Endodermal cell (in vitro differentiated cells): ENCODE measurements around the gene ENKUR. TPM values are rescaled to one million over a fixed set of nuclear protein-coding genes. Genes with fewer than 3 reads are reported as not detected.
A peak's percentile ranks its signal among the peaks of the same experiment; 100 is the strongest.

Experiments
- DNase-seq: peaks from one replicate; pipeline ENCODE4 v3.0.0-alpha.2; 2017
- H3K27ac ChIP-seq: 2 replicates; pipeline ENCODE4 v1.5.1; 2013; ENCODE audit warnings: mild to moderate bottlenecking, low read depth, low read length, moderate library complexity
- H3K27me3 ChIP-seq: 2 replicates; pipeline ENCODE4 v1.6.1; 2013; ENCODE audit warnings: mild to moderate bottlenecking, low read length, moderate library complexity; ENCODE audit not compliant: insufficient read depth, control insufficient read depth, poor library complexity, severe bottlenecking
- H3K36me3 ChIP-seq: 2 replicates; pipeline ENCODE4 v1.7.0; 2013; ENCODE audit warnings: mild to moderate bottlenecking, low read length, moderate library complexity; ENCODE audit not compliant: control insufficient read depth, insufficient read depth
- H3K4me1 ChIP-seq: one replicate; pipeline ENCODE4 v1.7.0; 2013; ENCODE audit warnings: low read length; ENCODE audit not compliant: control insufficient read depth, insufficient read depth
- H3K4me3 ChIP-seq: 2 replicates; pipeline ENCODE4 v1.5.1; 2013; ENCODE audit warnings: mild to moderate bottlenecking, low read length, moderate library complexity
- H3K9ac ChIP-seq: 2 replicates; pipeline ENCODE4 v1.6.1; 2013; ENCODE audit warnings: mild to moderate bottlenecking, low read length, moderate library complexity; ENCODE audit not compliant: poor library complexity, severe bottlenecking; ENCODE audit errors: extremely low read depth
- H3K9me3 ChIP-seq: 2 replicates; pipeline ENCODE4 v1.6.1; 2013; ENCODE audit warnings: mild to moderate bottlenecking, low read length, moderate library complexity; ENCODE audit not compliant: control insufficient read depth
- H3K27ac Mint-ChIP-seq: 2 replicates; pipeline ENCODE4 v1.8.0; 2020; ENCODE audit warnings: mixed read lengths
- H3K27me3 Mint-ChIP-seq: 2 replicates; pipeline ENCODE4 v1.8.0; 2021; ENCODE audit warnings: mild to moderate bottlenecking, mixed read lengths; ENCODE audit not compliant: insufficient read depth
- H3K36me3 Mint-ChIP-seq: 2 replicates; pipeline ENCODE4 v1.8.0; 2020; ENCODE audit warnings: low read depth, mixed read lengths
- H3K4me1 Mint-ChIP-seq: 2 replicates; pipeline ENCODE4 v1.8.0; 2020; ENCODE audit warnings: mixed read lengths
- H3K4me3 Mint-ChIP-seq: 2 replicates; pipeline ENCODE4 v1.8.0; 2020; ENCODE audit warnings: mild to moderate bottlenecking, moderate library complexity, mixed read lengths
- H3K9me3 Mint-ChIP-seq: 2 replicates; pipeline ENCODE4 v1.8.0; 2020; ENCODE audit warnings: mild to moderate bottlenecking, mixed read lengths
- WGBS, 2 experiments: methylation state at CpG; one replicate each; pipeline versions ENCODE4 v1.1.5 to v1.1.7; 2013; ENCODE audit warnings: missing lambda C conversion rate in 2 of 2, mixed read lengths in 1 of 2; ENCODE audit not compliant: insufficient coverage in 1 of 2, insufficient read length in 1 of 2; 5-methylcytosine and 5-hydroxymethylcytosine counted together
- total RNA-seq, 2 donors: library from RNA; stranded (reverse); fragmentation: NEBNext Ultra II Directional in 1 of 2; extraction: Animal tissue kit (Norgen Biotek cat#: 25700) in 1 of 2; gene quantifications; 2 replicates in 1 of 2; 3 replicates in 1 of 2; pipeline ENCODE4 v1.2.1, GENCODE V29; 2021
- TF ChIP-seq, protein P1 (sequence below): fragments of 200-600 bp; sonication (generic); conservative IDR thresholded peaks from 2 replicates; pipeline ENCODE4 v1.5.0; 2021; ENCODE audit warnings: antibody characterized with exemption, mild to moderate bottlenecking

ENKUR gene
- total RNA-seq, 2 donors from 2014 or later = not detected

DNA sequence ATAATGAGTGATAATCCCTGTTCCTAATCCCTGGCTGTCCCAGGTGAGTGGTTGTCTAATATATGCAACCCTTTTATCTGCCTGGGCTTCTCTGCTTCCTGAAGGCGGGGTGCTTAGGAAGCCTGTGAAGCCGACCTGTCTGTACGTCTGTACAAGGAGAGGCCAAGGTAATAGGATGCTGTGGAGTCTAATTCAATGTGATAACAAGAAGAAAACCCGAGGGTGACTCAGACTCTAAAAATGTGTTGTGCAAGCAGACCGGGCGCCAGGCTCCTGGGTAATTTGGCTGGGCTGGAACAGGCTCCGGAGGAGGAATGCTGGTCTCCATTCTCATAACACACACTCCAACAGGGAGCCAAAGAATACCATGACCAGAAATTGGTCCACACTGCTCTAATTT lies 44.0 kb upstream of the ENKUR start:
- DNase-seq = peak; percentile 58
- Histone ChIP-seq H3K4me3 (no peak overlapping the region), H3K27ac (no peak overlapping the region), H3K36me3 (no peaks in the 10 kb centered on the region), H3K4me1 (no peaks in the 10 kb centered on the region), H3K9ac (no peak overlapping the region), H3K27me3 (no peaks in the 10 kb centered on the region), H3K9me3 (no peaks in the 10 kb centered on the region)
- peaks cover 8% of the 10 kb centered on the region for H3K4me1 Mint-ChIP-seq
- TF ChIP-seq, protein P1, sequence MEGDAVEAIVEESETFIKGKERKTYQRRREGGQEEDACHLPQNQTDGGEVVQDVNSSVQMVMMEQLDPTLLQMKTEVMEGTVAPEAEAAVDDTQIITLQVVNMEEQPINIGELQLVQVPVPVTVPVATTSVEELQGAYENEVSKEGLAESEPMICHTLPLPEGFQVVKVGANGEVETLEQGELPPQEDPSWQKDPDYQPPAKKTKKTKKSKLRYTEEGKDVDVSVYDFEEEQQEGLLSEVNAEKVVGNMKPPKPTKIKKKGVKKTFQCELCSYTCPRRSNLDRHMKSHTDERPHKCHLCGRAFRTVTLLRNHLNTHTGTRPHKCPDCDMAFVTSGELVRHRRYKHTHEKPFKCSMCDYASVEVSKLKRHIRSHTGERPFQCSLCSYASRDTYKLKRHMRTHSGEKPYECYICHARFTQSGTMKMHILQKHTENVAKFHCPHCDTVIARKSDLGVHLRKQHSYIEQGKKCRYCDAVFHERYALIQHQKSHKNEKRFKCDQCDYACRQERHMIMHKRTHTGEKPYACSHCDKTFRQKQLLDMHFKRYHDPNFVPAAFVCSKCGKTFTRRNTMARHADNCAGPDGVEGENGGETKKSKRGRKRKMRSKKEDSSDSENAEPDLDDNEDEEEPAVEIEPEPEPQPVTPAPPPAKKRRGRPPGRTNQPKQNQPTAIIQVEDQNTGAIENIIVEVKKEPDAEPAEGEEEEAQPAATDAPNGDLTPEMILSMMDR = no peak
- no peaks in the 10 kb centered on the region for H3K9me3 Mint-ChIP-seq
- peaks cover 8% of the 10 kb centered on the region for H3K27me3 Mint-ChIP-seq
- no peak overlapping the region for H3K4me3 Mint-ChIP-seq
- H3K36me3 Mint-ChIP-seq = no peaks in the 10 kb centered on the region
- 72 to 90% methylated on average over 4 to 7 of the region's 7 CpGs for WGBS, 2 experiments
- H3K27ac Mint-ChIP-seq = no peak overlapping the region

DNA sequence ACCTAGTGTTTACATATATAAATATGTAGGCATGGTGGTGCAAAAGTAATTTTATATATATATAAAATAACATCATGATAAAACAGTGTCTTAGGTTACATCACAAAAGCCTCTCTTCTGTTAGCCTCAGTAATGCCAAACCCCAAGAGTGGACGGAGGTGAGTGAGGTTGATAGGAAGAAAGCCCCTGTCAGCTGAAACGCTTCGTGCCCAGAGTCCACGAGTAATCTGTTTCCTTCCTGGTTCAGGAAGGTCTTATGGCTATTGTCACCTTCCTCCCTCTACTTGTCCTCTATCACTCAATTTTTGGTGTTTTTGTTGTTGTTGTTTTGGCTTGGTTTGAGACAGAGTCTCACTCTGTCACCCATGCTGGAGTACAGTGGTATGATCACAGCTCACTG lies 41.9 kb upstream of the ENKUR start:
- Mint-ChIP-seq H3K27ac (no peak overlapping the region), H3K36me3 (no peaks in the 10 kb centered on the region)
- H3K4me1 ChIP-seq = no peaks in the 10 kb centered on the region

DNA sequence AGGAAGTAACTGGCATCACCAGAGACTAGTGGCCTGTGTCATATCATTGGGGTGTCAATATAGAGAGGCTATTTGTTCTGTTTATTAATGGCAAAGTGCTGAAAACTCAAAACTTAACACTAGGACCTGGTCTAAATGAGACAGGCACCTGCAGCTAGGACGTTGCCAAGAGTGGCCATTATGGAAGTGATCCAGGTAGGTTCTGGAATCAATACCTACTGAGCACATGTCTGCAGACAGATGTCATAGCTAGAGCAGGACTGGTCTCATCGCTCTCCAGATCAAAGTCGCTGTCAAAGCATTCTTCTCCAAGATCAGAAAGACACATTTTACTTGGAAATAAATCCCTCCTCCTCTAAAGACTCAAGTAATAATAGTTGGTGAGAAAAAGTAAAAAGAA lies 40.8 kb upstream of the ENKUR start:
- H3K4me3 ChIP-seq = no peak overlapping the region
- Mint-ChIP-seq H3K4me1 (peaks cover 8% of the 10 kb centered on the region), H3K27ac (no peak overlapping the region), H3K36me3 (no peaks in the 10 kb centered on the region), H3K4me3 (no peak overlapping the region), H3K9me3 (no peaks in the 10 kb centered on the region), H3K27me3 (no peaks in the 10 kb centered on the region)
- H3K9me3 ChIP-seq = no peaks in the 10 kb centered on the region
- WGBS, 2 experiments = 90 to 100% methylated on average over 3 of the region's 3 CpGs
- H3K4me1 ChIP-seq = no peaks in the 10 kb centered on the region
- H3K27ac ChIP-seq = no peak overlapping the region
- no peaks in the 10 kb centered on the region for H3K36me3 ChIP-seq
- H3K27me3 ChIP-seq = no peaks in the 10 kb centered on the region
- no peak for DNase-seq
- TF ChIP-seq, protein P1 = no peak
- H3K9ac ChIP-seq = no peak overlapping the region

More for the DNA sequence above, 41.9 kb upstream of the ENKUR start:
- Histone ChIP-seq H3K36me3 (no peaks in the 10 kb centered on the region), H3K27me3 (no peaks in the 10 kb centered on the region), H3K4me3 (no peak overlapping the region), H3K9me3 (no peaks in the 10 kb centered on the region), H3K27ac (no peak overlapping the region), H3K9ac (no peak overlapping the region)
- TF ChIP-seq, protein P1 = no peak
- no peak overlapping the region for H3K4me3 Mint-ChIP-seq
- no peaks in the 10 kb centered on the region for H3K9me3 Mint-ChIP-seq
- H3K4me1 Mint-ChIP-seq = peaks cover 8% of the 10 kb centered on the region
- WGBS, 2 experiments = 82% methylated on average over 4 of the region's 4 CpGs; no CpG with 5 or more reads in 1 of the 2 experiments
- H3K27me3 Mint-ChIP-seq = no peaks in the 10 kb centered on the region
- DNase-seq = no peak
